ENCODE results near the gene INF2. TPM values are rescaled to one million over a fixed set of nuclear protein-coding genes. Genes with fewer than 3 reads are reported as not detected.
A peak's percentile ranks its signal among the peaks of the same experiment; 100 is the strongest.

INF2 gene
- total RNA-seq, 2 experiments from 2014 or later: 155 to 159 TPM

DNA sequence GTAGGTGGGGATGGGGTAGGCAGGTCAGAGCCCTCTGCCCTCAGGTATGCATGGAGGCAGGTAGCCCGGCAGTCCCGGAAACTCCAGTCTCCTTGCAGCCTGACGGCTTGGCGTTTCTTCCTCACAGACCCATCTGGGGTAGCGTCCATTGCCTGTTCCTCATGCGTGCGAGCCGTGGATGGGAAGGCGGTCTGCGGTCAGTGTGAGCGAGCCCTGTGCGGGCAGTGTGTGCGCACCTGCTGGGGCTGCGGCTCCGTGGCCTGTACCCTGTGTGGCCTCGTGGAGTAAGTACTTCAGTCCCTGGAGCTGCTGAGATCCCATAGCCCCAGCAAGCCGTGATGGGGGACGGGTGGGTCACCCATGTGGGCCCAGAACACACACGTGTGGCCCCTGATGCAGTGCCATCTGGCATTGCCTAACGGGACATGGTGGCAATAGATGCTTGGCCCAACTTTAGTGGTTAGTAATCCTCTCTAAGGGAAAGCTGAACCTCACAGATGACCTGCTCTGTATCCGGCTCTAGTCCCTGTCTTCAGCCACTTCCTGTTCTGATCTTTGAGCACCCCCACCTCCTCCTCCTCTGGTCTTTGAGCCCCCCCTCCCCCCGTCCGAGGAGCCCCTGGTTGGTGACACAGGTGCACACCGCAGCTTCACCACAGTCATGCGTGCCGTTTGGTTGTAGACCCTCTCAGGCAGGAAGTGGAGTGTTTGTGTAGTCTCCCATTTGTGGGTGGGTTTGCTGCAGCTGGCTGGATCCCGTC lies 67.2 kb downstream of the INF2 start:
- ChIA-PET CTCF (interaction anchor here (0.8 to 2.9 kb wide), 3 partner anchors 10 to 69 kb away, joined by 4 to 17 read pairs (median 6); no protein-coding TSS in a partner anchor), POLR2A (interaction anchor here (0.8 kb wide), 1 partner anchor 11 kb away, joined by 3 read pairs; no protein-coding TSS in a partner anchor)
- peak overlapping the region; percentile 95 for H3K27ac Mint-ChIP-seq
- H3K4me3 Mint-ChIP-seq: peak overlapping the region; percentile 49
- peaks cover 58% of the 10 kb centered on the region for H3K36me3 Mint-ChIP-seq (ENCODE audit: low read depth)
- no peak for ATAC-seq
- no peaks in the 10 kb centered on the region for H3K9me3 Mint-ChIP-seq (ENCODE audit: insufficient read depth)
- H3K4me1 Mint-ChIP-seq (ENCODE audit: low read depth): peaks cover 56% of the 10 kb centered on the region
- DNase-seq: peak; percentile 70
- no peaks in the 10 kb centered on the region for H3K27me3 Mint-ChIP-seq (ENCODE audit: low read depth)

DNA sequence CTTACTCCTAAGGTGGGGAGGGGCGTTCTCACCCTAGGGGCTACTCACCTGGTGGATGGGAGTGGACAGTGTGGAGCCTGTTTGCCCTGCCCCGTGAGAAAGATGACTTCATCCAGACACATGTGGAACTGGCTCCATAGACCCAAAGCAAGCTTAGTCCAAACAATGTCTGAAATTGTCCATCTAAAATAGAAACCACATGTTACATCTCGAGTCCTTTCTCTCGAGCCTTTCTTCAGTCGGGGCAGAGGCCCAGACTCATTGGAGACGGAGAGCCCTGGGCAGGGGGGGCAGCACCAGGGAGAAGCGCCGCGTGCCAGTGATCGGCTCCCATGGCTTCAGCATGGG lies 67.8 kb downstream of the INF2 start:
- Mint-ChIP-seq H3K4me3 (peak overlapping the region; percentile 49), H3K27ac (peak overlapping the region; percentile 95), H3K36me3 (ENCODE audit: low read depth) (peaks cover 61% of the 10 kb centered on the region), H3K4me1 (ENCODE audit: low read depth) (peaks cover 56% of the 10 kb centered on the region), H3K9me3 (ENCODE audit: insufficient read depth) (no peaks in the 10 kb centered on the region), H3K27me3 (ENCODE audit: low read depth) (no peaks in the 10 kb centered on the region)
- no peak for DNase-seq
- no peak for ATAC-seq
- ChIA-PET CTCF (interaction anchor here (0.8 to 2.9 kb wide), 3 partner anchors 10 to 68 kb away, joined by 4 to 17 read pairs (median 6); no protein-coding TSS in a partner anchor), POLR2A (interaction anchor here (0.8 kb wide), 1 partner anchor 10 kb away, joined by 3 read pairs; no protein-coding TSS in a partner anchor)

DNA sequence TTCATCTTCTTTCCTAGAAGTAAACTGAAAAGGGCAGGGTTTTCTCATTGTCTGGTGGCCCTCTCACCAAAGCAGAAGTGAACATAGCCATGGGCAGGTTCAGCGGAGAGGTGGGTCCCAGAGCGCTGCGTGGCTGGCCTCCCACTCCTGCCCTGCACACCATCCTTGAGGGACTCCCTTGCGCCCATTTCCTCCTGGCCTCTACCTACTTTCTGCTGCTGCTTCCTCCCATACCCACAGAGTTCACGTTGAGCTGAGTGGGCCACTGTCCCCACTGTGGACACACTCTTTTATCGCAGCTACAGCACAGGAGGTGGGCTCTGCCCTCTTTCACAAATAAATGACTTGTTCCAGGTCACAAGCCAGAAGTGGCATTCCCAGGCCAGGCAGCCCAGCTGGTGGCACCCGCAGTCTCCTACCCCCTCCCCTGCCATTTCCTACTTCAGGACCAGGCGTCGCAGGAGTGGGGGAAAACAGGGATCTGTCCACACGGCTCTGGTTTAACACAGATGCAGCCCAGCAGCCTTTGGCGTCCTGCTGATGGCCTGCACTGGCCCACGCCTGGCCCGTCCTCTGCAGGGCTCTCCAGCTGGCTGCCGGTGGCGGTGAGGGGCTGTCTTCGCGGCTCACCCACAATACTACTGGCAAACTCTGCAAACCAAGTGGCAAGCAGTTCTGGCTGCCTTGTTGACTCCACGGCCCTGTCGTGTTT lies 68.4 kb downstream of the INF2 start:
- Mint-ChIP-seq H3K36me3 (ENCODE audit: low read depth) (peaks cover 64% of the 10 kb centered on the region), H3K27ac (peak overlapping the region; percentile 95), H3K4me1 (ENCODE audit: low read depth) (peaks cover 56% of the 10 kb centered on the region), H3K27me3 (ENCODE audit: low read depth) (no peaks in the 10 kb centered on the region), H3K4me3 (no peak overlapping the region), H3K9me3 (ENCODE audit: insufficient read depth) (no peaks in the 10 kb centered on the region)
- ChIA-PET POLR2A (no interaction called here), CTCF (interaction anchor here (1.0 to 2.9 kb wide), 3 partner anchors 9 to 11 kb away, joined by 4 to 17 read pairs (median 6); no protein-coding TSS in a partner anchor)
- ATAC-seq (no peak), DNase-seq (no peak)

DNA sequence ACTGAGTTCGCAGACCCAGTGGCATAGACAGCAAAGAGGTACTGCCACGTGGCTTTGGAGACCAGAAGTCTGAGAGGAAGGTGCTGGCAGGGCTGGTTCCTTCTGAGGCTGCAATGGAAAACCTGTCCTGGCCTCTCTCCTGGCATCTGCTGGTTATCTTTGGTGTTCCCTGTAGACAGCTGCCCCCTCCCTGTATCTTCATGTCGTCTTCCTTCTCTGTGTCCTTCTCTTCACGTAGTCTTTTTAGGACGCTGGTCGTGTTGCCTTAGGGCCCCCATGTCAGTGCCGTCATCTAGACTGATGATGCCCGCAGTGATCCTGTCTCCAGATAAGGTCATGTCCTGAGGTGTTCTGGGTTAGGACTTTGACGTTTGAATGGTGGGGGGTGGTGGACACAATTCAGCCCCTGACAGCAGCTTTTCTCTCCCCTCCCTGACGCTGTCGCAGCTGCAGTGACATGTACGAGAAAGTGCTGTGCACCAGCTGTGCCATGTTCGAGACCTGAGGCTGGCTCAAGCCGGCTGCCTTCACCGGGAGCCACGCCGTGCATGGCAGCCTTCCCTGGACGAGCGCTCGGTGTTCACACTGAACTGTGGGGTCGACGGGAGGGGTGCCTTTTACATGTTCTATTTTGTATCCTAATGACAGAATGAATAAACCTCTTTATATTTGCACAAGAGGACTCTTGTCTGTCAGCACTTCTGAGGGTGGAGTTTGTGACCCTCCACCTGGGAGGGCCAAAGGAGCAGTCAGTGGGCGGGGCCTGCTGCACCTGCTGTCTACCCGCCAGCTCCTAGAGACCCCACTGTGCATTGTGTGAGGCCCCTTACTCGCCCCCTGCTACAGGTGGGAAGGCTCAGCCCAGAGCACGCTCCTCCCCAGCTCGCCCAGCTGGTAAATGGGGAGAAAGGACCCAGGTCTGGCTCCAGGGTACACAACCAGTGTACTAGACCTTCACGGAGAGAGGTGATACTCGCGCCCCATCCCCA lies 69.9 kb downstream of the INF2 start:
- ChIA-PET POLR2A (no interaction called here), CTCF (interaction anchor here (1.0 to 2.2 kb wide), 2 partner anchors 8 to 9 kb away, joined by 4 to 8 read pairs; no protein-coding TSS in a partner anchor)
- peaks cover 56% of the 10 kb centered on the region for H3K36me3 Mint-ChIP-seq (ENCODE audit: low read depth)
- H3K9me3 Mint-ChIP-seq (ENCODE audit: insufficient read depth): no peaks in the 10 kb centered on the region
- peak overlapping the region; percentile 32 for H3K27ac Mint-ChIP-seq
- H3K4me1 Mint-ChIP-seq (ENCODE audit: low read depth): peaks cover 49% of the 10 kb centered on the region
- DNase-seq (no peak), ATAC-seq (no peak)
- no peak overlapping the region for H3K4me3 Mint-ChIP-seq
- H3K27me3 Mint-ChIP-seq (ENCODE audit: low read depth): no peaks in the 10 kb centered on the region

DNA sequence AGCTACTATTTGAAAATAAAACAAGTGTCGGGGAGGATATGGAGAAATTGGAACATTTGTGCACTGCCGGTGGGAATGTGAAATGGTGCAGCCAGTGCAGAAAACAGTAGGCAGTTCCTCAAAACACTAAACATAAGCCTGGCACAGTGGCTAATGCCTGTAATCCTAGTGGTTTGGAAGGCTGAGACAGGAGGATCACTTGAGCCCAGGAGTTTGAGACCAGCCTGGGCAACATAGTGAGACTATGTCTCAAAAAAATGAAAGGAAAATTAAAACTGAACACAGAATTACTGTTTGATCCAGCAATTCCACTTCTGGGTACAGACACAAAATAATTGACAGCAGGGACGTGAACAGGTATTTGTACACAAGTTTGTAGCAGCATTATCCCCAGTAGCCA lies 76.1 kb downstream of the INF2 start:
- H3K4me3 Mint-ChIP-seq: no peak overlapping the region
- peaks cover 6% of the 10 kb centered on the region for H3K4me1 Mint-ChIP-seq (ENCODE audit: low read depth)
- DNase-seq (no peak), ATAC-seq (no peak)
- no peak overlapping the region for H3K27ac Mint-ChIP-seq
- ChIA-PET POLR2A (interaction anchor here (0.6 to 0.7 kb wide), 2 partner anchors 87 to 176 kb away, joined by 3 read pairs; no protein-coding TSS in a partner anchor), CTCF (interaction anchor here (0.9 to 6.6 kb wide), 3 partner anchors 11 to 62 kb away, joined by 3 to 78 read pairs (median 9); no protein-coding TSS in a partner anchor)
- no peaks in the 10 kb centered on the region for H3K27me3 Mint-ChIP-seq (ENCODE audit: low read depth)
- H3K36me3 Mint-ChIP-seq (ENCODE audit: low read depth): peaks cover 20% of the 10 kb centered on the region
- H3K9me3 Mint-ChIP-seq (ENCODE audit: insufficient read depth): no peaks in the 10 kb centered on the region

DNA sequence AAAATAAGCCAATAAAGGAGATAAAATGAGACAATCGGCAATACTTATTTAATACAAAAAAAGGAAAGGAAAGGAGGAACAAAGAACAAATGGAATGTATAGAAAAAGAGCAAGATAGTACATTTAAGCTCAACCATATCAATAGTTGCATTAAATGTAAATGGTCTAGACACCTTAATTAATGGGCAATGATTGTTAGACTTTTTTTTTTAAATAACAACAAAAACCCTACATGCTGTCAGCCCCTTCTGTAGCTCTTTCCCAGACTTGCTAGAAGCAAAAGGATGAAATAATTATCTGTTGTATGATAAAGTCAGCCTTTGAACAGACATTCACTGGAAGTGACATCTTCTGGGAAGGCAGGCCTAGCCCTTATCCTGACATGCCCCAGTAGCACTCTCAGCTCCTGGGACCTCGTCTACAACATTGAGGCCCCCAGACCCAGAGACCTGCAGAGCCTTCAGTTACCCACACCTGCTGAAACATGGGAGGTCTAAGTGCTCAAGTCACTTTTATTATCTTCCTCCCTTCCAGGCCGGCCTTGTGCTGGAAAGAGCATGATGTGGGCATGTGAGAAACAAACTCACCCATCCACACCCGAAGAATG lies 76.9 kb downstream of the INF2 start:
- ChIA-PET CTCF (interaction anchor here (0.9 to 6.6 kb wide), 7 partner anchors 8 to 61 kb away, joined by 3 to 78 read pairs (median 4); partner anchors contain the start of gene SIVA1), POLR2A (interaction anchor here (0.7 kb wide), 1 partner anchor 86 kb away, joined by 3 read pairs; no protein-coding TSS in a partner anchor)
- Mint-ChIP-seq H3K4me1 (ENCODE audit: low read depth) (peaks cover 6% of the 10 kb centered on the region), H3K36me3 (ENCODE audit: low read depth) (peaks cover 26% of the 10 kb centered on the region), H3K9me3 (ENCODE audit: insufficient read depth) (no peaks in the 10 kb centered on the region), H3K4me3 (no peak overlapping the region), H3K27me3 (ENCODE audit: low read depth) (no peaks in the 10 kb centered on the region), H3K27ac (no peak overlapping the region)
- ATAC-seq: no peak
- no peak for DNase-seq

DNA sequence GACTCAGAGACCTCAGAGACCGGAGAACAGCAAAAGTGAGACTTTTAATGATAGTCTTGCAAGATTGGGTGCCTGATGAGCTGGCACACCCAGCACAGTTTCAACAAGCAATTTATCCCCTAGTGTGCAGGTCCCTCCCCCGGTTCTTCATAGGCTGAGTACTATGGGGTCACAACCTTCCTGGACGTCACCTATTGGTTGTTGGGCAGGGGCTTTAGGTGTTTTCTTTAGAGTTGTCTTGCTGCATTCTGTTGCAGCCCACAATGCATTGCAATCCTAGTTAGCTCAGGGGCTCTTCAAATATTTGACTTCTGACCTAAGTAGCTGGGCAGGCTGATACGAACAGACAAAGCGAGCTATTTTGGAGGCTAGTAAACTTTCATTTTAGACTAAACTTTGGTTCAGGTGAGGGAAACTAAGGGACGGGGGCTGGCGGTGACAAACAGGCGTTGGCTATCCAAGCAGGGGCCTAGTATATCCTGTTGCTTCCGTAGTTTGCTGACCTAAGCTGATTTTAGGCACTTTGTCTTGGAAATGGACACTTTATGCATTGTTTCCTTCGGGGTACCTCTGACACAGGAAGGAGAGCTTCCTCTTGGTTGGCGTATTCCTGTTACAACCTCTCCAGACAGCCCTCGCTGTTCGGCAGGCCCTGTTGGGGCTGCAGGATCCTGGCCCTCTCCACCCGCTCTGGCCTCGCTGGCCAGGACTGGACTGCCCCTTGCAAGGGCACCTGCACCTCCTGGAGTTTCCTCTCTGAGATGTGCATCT lies 77.6 kb downstream of the INF2 start:
- Mint-ChIP-seq H3K4me1 (ENCODE audit: low read depth) (peaks cover 6% of the 10 kb centered on the region), H3K27me3 (ENCODE audit: low read depth) (no peaks in the 10 kb centered on the region), H3K36me3 (ENCODE audit: low read depth) (peaks cover 32% of the 10 kb centered on the region), H3K4me3 (no peak overlapping the region), H3K9me3 (ENCODE audit: insufficient read depth) (no peaks in the 10 kb centered on the region), H3K27ac (no peak overlapping the region)
- ChIA-PET CTCF (interaction anchor here (0.8 to 6.6 kb wide), 8 partner anchors 8 to 320 kb away, joined by 3 to 78 read pairs (median 4); partner anchors contain the start of gene SIVA1), POLR2A (interaction anchor here (1.1 kb wide), 1 partner anchor 10 kb away, joined by 3 read pairs; no protein-coding TSS in a partner anchor)
- DNase-seq (no peak), ATAC-seq (no peak)

DNA sequence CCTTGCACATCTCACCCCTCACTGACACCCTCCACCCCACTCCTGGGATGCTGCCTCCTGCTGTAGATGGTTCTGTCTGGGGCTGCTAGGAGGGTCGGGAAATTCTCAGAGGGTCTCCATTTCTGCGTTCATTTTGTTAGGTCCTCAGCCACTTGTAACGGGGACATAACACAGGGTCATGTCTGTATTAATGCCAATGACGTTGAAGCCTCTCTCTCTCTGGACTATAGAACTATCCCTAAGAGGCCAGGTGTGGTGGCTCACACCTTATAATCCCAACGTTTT lies 78.2 kb downstream of the INF2 start:
- Mint-ChIP-seq H3K4me3 (no peak overlapping the region), H3K9me3 (ENCODE audit: insufficient read depth) (no peaks in the 10 kb centered on the region), H3K27me3 (ENCODE audit: low read depth) (no peaks in the 10 kb centered on the region), H3K4me1 (ENCODE audit: low read depth) (peaks cover 6% of the 10 kb centered on the region), H3K36me3 (ENCODE audit: low read depth) (peaks cover 33% of the 10 kb centered on the region), H3K27ac (no peak overlapping the region)
- DNase-seq (no peak), ATAC-seq (no peak)
- ChIA-PET POLR2A (interaction anchor here (1.1 kb wide), 1 partner anchor 11 kb away, joined by 3 read pairs; no protein-coding TSS in a partner anchor), CTCF (interaction anchor here (0.8 to 6.6 kb wide), 5 partner anchors 10 to 319 kb away, joined by 3 to 78 read pairs (median 6); partner anchors contain the start of gene SIVA1)

DNA sequence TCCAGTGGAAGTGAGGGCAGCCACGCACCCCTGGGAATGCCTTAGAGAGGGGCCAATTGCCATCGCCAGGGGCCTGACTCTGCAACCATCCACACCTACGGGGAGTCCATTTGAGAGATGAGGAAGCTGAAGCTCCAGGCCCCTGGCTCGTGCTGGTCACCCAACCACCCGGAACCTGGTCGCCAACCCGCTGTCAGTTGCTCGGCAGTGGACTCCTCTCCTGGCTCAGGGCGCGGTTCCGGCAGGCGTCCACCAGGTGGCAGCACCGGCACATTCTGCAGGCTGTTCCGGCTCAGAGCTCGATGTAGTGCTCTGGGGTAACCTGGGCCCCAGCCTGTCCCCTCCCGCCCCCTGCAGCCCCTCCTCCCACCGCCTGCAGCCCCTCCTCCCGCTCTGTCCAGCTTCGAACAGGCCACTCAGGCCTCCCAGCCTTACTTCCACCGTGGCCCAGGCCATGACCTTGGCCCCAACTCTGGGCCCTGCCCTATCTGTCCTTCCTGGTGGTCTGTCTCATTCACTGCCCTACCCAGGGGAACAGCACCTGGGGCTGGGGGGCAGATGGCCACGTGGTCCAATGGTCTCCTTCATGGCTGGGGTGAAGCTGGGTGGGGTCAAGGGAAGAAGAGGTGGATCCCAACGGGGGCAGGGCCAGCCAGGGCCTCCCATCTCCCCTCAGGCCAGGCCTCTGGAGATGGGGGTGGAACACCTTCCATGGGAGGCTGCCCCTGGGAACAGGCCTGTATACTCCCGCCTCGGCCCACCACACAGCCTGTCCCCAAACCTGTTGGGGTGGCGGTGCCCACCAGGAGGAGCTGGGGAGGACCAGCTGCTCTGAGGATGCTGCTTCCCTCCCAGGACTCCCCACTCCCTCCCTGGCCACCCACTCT lies 79.3 kb downstream of the INF2 start:
- peak; percentile 93 for ATAC-seq
- Mint-ChIP-seq H3K27ac (peak overlapping the region; percentile 52), H3K9me3 (ENCODE audit: insufficient read depth) (no peaks in the 10 kb centered on the region), H3K27me3 (ENCODE audit: low read depth) (no peaks in the 10 kb centered on the region), H3K4me1 (ENCODE audit: low read depth) (peaks cover 6% of the 10 kb centered on the region), H3K36me3 (ENCODE audit: low read depth) (peaks cover 34% of the 10 kb centered on the region), H3K4me3 (no peak overlapping the region)
- POLR2A ChIA-PET: interaction anchor here (0.9 to 1.2 kb wide), 3 partner anchors 14 to 57 kb away, joined by 3 to 6 read pairs (median 4); partner anchors contain the start of gene SIVA1
- CTCF ChIA-PET: interaction anchor here (0.6 to 6.6 kb wide), 19 partner anchors 9 to 85 kb away, joined by 3 to 78 read pairs (median 4); partner anchors contain the start of gene SIVA1
- DNase-seq: peak; percentile 94

Data from activated CD8-positive, alpha-beta T cell treated with anti-CD3 and anti-CD28 coated beads, Interleukin-2, amount 10 ng/mL, durations not matched to agents 7 days and 5 days (primary cell).